Fibroblast of skin of left quadriceps (primary cell): ENCODE results near the gene RNF180.
A peak's percentile ranks its signal among the peaks of the same experiment; 100 is the strongest.
"Not testable (repeated sequence)": the region's sequence is repeated elsewhere in the genome, so short reads cannot be mapped to it uniquely, and the experiment has no call there.

Experiments used
- DNase-seq, 2 experiments: peaks; one replicate each; pipeline ENCODE4 v3.0.0-alpha.2; 2013; ENCODE audit warnings: low read depth in 2 of 2

RNF180 gene

GRCh38 chr5:64273276-64273675 lies 107.6 kb downstream of the RNF180 start:
- no peak for DNase-seq

GRCh38 chr5:64285188-64286130 lies 119.8 kb downstream of the RNF180 start:
- no peak for DNase-seq

DNA sequence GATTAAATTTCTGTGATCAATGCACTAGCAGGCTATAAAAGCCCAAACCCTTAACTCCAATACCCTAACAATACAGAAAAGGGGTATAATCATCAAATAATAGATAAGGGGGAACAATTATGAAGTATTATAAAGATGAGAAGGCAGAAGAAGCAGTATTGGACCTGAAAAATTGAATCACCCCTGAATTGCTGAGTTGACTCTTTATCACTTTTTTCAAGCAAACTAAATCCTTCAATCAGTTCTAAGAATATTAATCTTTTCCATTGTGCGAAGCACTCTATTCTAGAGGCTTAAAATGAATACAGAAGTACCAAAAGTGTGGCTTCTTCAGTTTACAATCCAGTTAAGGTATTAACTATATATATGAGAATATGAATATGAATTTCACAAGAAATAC lies 120.7 kb downstream of the RNF180 start:
- no peak for DNase-seq

- DNase-seq: not testable (repeated sequence)
Observed at GRCh38 chr5:64288496-64288895, 122.9 kb downstream of the RNF180 start.

GRCh38 chr5:64292611-64293215 lies 127.1 kb downstream of the RNF180 start:
- DNase-seq: peak; percentile 4

DNA sequence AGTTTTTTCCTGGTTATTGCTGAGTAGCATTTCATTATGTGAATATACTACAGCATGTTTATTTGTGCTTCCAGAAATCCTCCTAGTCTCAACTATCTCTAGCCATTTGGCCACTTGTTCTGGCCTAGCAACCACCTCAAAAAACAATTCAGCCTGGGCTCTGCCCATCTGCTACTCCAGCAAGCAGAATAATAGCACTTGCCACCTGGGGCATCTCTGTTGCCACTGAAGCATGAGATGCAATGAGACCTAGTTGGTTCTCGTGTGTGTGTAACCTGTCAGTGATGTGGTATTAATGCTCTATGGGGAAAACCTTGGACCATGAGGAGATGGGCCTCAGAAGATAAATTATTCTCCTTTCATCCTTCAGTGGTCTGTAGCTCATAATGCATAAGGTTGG lies 129.5 kb downstream of the RNF180 start:
- no peak for DNase-seq

GRCh38 chr5:64298586-64298985 lies 132.9 kb downstream of the RNF180 start:
- DNase-seq: no peak

DNA sequence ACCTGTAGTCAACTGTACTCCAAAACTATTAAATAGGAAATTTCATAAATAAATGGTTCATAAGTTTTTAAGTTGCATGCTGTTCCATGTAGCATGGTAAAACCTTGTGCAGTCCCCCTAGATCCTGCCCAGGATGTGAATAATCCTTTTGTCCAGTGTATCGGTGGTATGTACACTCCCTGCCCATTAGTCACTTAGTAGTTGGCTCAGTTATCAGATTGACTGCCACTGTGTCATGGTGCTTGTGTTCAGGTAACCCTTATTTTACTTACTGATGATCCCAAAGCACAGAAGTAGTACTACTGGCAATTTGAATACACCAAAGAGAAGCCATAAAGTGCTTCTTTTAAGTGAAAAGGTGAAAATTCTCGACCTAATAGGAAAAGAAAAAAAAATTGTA lies 134.2 kb downstream of the RNF180 start:
- no peak for DNase-seq

DNA sequence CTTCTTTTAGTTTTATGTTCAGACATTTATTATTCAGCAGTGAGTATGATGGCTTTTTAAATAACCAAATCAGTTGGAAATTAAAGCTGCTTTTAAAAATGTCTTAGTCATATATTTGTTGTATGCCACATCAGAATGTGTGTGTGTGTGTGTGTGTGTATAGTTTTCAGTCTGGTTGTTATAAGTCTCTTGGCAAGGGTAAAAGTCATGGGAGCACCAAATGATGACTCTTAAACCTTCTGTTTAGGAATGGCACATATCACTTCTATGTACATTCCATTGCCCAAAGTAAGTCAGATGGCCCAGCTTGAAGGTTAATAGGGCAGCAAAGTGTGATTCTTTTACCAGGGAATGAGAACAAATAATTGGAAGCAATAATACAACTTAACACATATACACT lies 135.9 kb downstream of the RNF180 start:
- DNase-seq: no peak

DNA sequence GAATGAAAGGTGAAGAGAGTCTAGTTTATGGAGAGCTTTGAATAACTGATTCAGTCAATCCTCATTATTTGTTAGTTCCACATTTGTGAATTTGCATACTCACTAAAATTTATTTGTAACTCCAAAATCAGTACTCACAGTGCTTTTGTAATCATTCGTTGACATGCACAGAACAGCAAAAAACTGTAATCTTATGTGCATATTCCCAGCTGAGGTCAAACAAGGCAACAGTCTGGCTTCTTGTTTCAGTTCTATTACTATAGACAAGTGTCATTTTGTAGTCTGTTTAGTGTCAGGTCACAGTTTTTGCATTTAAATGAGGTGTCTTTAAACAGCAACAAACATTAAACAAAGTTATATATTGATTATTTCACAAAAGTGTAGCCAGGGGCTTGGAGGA lies 142.5 kb downstream of the RNF180 start:
- no peak for DNase-seq

DNA sequence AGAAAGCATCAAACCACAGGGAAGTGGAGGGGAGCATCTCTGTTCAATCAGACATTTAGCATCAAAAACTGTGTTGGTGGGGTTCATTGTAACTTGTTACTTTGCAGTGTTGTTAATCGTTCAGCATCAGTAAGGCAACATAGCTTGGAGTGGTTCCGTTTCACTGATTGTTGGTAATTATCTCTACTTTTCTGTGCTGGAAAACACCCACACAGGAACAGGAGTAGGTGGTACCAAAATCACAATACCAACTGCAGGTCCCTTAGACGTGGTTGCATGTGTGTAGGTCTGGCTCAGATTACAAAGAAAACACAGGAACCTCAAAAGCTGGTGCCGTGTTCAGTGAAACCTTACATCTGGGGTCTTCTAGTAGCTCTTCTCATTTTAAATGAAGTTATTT lies 146.8 kb downstream of the RNF180 start:
- no peak for DNase-seq

- no peak for DNase-seq
Observed at GRCh38 chr5:64315778-64316177, 150.1 kb downstream of the RNF180 start.

DNA sequence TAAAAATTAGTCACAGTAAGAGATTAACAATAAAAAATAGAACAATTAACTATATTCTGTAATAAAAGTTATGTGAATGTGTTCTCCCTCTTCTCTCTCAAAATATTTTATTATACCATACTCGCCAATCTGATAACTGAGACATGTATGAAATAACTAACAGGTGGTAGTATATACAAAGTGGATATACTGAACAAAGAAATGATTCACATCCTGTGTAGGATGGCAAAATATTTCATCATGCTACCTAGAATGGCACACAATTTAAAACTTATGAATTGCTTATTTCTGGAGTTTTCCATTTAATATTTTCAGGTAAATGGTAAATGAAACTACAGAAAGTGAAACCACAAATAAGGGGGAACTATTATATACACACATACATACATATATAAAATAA lies 152.5 kb downstream of the RNF180 start:
- DNase-seq: no peak

DNA sequence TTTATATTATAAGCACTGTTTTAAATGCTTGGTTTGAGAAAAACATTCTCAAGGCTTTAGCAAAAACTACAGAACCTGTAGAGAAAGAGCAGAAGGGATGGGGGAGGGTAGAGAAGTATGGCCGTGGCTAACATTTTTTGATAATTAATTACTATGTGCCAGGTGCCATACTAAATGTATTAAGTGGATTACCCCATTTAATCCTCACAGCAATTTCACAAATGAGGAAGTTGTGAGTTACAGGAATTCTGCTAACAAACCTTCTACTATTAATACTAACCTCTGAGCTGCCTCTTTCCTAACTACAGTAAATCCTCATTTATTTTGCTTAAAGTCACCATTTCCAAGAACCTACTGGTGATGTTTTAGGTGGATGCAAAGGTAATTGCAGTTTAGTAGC lies 157.9 kb downstream of the RNF180 start:
- DNase-seq: no peak

DNA sequence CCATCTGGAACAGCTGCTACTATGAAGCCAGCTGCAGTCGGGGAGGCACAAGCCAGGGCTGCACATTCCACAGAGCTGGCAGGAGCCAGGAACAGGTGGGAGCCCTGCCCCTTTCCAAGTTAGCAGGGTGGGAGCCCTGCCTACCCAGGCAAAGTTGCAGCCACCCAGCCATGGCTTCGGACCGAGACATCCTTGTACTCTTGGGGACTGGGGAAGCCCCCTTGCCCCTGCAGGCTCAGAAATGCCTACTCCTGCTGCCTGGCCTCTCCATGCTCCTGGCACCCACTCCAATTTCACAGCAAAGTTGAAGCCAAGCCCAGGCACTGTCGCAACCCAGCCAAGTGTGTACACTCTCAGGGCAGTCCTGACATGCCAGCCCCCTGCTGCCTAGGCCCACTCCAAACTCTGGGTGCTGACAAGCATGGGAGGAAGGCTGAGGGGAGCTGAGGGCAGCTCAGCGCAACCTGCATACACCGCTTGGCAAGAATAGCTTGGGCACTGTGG lies 165.1 kb downstream of the RNF180 start:
- DNase-seq: no peak

GRCh38 chr5:64331597-64332277 lies 166.1 kb downstream of the RNF180 start:
- DNase-seq: no peak

- no peak for DNase-seq
Observed at GRCh38 chr5:64333886-64334285, 168.2 kb downstream of the RNF180 start.

DNA sequence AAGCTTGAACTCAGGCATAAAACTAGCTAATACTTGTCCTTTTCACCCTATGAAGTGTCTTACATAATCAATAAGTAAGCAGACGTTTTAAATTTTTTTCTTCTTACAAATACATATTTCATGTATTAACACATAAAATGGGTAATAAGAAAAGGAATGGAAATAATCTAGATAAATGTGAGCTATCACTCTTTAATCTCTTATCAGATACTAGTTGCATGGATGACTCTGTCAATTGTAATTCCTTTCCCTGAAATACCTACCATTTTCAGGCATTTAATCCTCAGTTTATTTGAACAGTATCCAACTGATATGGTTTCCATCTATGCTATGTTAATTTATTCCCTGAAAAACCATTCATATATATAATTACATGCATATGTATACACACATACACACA lies 174.1 kb downstream of the RNF180 start:
- no peak for DNase-seq

DNA sequence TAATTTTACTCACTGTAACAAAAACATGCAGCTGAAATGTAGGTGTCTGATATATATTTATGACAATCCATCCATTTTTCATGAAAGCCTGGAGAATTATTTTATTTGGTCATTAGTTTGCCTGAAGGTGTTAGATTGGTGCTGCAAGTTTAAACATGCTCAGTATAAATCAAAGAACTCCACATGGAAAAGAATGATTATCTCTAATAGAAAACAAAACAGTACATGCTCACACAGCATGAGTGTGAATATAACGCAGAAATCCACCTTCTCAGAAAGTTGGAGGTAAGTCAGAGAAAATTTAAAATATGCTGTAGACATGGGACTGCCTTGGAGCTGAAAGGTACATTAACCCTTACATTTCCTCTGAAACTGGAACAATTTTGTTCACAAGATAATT lies 174.7 kb downstream of the RNF180 start:
- DNase-seq: no peak

- DNase-seq: no peak
Observed at GRCh38 chr5:64341340-64341739, 175.7 kb downstream of the RNF180 start.

GRCh38 chr5:64344501-64344900 lies 178.9 kb downstream of the RNF180 start:
- DNase-seq: no peak

- no peak for DNase-seq
Observed at GRCh38 chr5:64347309-64347708, 181.7 kb downstream of the RNF180 start.

DNA sequence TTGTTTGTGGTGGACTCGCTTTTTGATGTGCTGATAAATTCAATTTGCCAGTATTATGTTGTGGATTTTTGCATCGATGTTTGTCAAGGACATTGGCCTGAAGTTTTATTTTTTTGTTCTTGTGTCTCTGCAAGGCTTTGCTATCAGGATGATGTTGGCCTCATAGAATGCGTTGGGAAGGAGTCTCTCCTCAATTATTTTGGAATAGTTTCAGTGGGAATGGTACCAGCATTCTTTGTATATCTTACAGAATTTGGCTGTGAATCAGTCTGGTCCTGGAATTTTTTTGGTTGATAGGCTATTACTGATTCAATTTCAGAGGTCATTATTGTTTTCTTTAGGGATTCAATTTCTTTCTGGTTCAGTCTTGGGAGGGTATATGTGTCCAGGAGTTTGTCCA lies 198.8 kb downstream of the RNF180 start:
- no peak for DNase-seq
